ENCODE measurements around the gene ZNF37A.
"Not testable (repeated sequence)": the region's sequence is repeated elsewhere in the genome, so short reads cannot be mapped to it uniquely, and the experiment has no call there.

ZNF37A gene

GRCh38 chr10:38147686-38148085 is 53.5 kb downstream of the ZNF37A start:
- DNase-seq (ENCODE audit: low read depth in 1 of 2, low spot score in 1 of 2): no peak

GRCh38 chr10:38150891-38151463 is 56.8 kb downstream of the ZNF37A start:
- DNase-seq (ENCODE audit: low read depth in 1 of 2, low spot score in 1 of 2): not testable (repeated sequence)

DNA sequence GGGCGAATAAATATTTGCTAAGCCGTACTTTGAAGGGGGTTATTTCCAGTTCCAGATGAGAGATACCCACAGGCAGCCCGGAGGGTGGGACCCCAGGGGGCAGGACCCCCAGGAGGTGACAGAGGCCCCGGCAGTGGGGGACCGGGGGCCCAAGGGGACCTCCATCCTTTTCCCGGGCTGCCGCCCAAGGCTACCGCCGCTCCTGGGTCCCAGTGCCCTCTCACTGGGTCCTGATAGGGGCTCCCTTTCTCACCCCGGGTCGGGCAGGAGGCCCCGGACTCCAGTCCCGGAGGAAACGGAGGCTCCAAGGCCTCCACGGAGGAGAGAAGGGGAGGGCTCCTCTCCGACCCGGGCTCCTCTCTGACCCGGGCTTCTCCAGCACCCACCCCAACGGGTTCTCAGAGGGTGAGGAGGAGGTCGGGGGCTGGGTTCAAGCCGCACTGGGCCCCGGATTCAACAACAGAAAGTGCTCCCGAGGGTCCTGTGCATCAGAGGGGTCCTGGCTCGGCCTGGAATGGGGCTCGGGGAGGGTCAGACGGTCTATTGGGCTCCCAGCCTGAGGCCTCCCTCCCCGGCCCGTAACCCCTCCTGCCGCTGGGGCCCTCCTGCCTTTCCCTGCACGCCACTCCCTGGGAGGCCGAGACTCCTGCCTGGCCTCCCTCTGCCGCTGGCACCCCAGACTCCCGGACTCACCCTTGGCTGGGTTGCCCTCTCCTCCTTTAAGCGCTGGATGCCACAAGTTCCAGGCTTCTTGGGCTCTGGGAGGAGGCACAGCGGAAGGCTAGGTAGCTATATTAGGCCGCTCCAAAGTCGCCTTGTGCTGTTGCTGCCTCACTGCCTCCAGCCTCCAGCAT is 62.5 kb downstream of the ZNF37A start:
- no peak for DNase-seq (ENCODE audit: low read depth in 1 of 2, low spot score in 1 of 2)

GRCh38 chr10:38157270-38157685 is 63.1 kb downstream of the ZNF37A start:
- DNase-seq (ENCODE audit: low read depth in 1 of 2, low spot score in 1 of 2): no peak

DNA sequence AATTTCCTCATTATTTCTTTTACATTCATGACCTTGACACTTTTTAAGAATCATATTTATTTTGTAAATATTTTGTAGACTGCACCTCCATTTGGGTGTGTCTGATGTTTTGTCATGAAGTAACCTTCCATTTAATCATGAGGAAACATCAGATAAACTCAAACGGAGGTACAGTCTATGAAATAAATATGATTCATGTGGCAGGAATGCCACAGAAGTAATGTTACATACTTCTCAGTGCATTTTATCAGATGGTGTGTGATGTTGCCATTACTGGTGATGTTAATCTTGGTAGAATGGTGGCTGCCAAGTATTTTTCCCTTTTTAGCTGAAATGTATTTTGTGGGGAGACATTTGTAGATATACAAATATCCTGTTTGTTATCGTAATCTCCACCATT is 64.9 kb downstream of the ZNF37A start:
- DNase-seq (ENCODE audit: low read depth in 1 of 2, low spot score in 1 of 2): no peak

GRCh38 chr10:38163617-38164016 is 69.5 kb downstream of the ZNF37A start:
- no peak for DNase-seq (ENCODE audit: low read depth in 1 of 2, low spot score in 1 of 2)

- DNase-seq (ENCODE audit: low read depth in 1 of 2, low spot score in 1 of 2): no peak
Observed at GRCh38 chr10:38174336-38174735, 80.2 kb downstream of the ZNF37A start.

GRCh38 chr10:38184477-38184876 is 90.3 kb downstream of the ZNF37A start:
- DNase-seq (ENCODE audit: low read depth in 1 of 2, low spot score in 1 of 2): no peak
